GM18951 (cell line): ENCODE data around the gene SLC52A3.

Experiments
- POLR2A ChIP-seq: IDR thresholded peaks from 4 replicates; pipeline ENCODE4 v1.6.1; 2011; ENCODE audit warnings: mild to moderate bottlenecking; ENCODE audit not compliant: insufficient read length, insufficient read depth; ENCODE audit errors: extremely low read depth
- in situ Hi-C: fragments of 300-500 bp; cut with MboI; formaldehyde crosslinking; loops from one replicate; pipeline ENCODE4 v1.12.0; 2022; ENCODE audit warnings: low sequenced_read_pairs, mixed read lengths, inconsistent platforms; ENCODE audit not compliant: unreplicated experiment

The SLC52A3 gene

DNA sequence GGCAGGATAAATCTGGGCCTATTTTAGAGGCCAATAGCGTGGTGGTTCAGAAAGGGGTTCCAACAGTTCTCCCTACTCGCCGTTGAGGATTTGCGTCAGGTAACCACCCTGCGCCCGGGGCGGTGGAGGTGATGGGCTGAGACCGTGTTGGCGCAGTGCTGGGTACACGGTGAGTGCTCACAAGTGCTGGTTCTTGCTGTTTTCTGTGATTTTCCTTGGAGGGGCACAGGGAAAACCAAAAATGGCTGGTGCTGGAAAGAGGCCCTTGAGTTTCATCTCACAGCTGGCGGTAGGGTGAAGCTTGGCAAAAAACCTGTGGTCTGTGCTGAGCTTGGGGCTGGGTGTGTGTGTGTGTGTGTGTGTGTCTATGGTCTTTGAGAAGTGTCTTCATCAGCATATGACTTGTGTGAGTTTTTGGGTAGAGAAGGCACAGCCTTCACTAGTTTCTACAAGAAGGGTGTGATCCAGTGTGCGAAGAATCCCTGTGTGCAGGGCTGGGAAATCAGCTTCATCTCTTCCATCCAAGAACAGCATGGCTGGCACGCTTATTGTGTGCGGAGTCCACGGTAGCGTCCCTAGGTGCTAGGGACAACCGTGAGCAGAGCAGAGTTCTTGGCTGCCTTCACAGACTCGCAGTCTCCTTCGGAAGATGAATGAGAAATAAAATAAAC is 57.4 kb downstream of the SLC52A3 start:
- in situ Hi-C loops = no loop called here
- no peak for TF ChIP-seq POLR2A
